Measurements from ENCODE around the gene UTP4.

UTP4 gene

DNA sequence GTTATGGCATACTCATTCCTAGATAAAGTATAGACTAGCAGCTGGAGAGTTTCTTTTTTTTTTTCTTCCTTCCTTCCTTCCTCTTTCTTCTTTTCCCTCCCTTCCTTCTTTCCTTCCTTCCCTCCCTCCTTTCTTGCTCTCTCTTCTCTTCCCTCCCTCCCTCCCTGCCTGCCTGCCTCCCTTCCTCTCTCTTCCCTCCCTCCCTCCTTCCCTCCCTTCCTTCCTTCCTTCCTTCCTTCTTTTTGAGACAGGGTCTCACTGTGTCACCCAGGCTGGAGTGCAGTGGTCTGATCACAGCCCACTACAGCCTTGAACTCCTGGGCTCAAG, 47.5 kb downstream of the UTP4 start:
- DNase-seq, result no peak

DNA sequence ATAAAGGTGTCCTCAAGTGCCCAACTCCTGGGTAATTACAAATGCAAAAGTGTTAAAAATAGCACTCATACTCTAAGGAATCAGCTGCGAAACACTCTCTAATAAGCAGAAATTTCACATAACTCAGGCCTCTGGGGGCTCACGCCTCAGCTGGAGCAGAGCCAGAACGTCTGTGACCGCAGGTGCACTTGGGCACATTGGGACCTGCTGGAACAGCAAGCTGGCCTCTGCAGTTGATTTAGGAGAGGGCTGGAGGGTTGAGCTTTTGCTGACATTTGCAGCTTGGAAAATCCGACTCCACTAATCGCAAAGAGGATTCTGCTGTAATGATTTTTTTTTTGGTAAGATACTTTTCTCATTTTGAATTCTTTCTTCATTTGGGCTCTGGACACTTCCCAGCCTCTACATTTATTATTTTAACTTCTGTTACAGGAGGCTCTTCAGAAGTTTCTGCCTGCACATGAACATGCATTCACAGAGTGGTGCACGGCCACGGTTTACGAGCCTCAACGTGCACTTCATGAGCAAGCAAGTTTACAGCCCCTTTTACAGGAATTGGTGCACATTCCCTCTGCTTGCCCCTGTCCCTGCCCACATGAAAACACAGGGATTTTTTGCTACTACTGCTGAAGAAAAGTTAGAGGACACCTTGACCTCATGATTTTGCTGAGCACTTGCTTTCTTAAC, 50.4 kb downstream of the UTP4 start:
- no peak for DNase-seq

DNA sequence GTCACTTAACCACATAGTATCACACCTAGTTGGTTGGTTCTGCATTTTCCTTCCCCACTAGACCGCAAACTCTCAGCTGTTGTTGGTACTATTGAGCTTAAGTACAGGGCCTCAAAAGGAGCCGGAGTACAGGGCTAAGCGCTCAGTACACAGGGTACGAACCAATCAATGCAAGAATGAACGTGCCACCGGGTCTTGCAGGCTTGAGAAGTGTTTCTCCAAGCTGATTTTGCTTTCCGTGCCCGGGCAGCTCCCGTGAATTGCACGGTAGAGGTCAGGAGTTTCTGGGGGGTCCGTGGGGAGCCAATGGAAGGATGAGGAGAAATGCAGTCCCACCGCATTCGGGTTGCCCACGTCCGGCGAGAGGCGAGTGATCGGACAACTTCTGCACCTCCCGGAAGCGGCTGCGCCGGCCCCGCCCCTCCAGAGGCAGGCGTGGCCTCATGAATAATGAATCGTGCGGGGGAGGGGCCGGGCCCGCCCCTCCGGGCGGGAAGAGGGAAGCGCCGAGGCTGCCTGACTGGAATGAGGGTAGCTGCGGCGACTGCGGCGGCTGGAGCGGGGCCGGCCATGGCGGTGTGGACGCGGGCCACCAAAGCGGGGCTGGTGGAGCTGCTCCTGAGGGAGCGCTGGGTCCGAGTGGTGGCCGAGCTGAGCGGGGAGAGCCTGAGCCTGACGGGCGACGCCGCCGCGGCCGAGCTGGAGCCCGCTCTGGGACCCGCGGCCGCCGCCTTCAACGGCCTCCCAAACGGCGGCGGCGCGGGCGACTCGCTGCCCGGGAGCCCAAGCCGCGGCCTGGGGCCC, 54.4 kb downstream of the UTP4 start, which contains the start of gene SNTB2:
TSS of gene SNTB2 (plus strand) at position 523 of the 804 bp plus-strand sequence. CDS start at position 526, 3 bp downstream.
- peak; percentile 76 for DNase-seq

DNA sequence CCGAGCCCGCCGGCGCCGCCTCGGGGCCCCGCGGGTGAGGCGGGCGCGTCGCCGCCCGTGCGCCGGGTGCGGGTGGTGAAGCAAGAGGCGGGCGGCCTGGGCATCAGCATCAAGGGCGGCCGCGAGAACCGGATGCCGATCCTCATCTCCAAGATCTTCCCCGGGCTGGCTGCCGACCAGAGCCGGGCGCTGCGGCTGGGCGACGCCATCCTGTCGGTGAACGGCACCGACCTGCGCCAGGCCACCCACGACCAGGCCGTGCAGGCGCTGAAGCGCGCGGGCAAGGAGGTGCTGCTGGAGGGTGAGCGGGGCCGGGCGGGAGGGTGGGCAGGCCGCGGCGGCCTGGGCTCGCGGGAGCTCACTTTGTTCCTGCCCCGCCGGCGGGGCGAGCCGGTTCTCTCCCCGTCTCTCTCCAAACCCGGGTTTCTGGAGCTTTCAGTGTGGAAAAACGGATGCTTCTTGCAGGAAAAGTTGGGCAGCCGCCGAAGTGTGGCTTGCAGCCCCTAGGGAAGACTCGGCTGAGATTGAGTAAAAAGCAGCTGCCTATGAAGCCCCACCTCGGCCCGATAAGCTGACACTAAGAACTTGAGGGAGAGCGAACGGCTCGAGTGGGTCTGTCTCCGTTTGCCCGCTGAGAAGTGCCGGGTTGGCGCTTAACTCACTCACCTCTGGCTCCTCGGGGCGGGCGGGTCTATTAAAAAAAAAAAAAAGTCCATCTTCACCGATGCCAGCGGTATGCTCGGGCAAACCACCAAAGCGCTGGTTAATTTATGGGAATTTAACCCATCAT, 55.2 kb downstream of the UTP4 start:
- peak; percentile 11 for DNase-seq

DNA sequence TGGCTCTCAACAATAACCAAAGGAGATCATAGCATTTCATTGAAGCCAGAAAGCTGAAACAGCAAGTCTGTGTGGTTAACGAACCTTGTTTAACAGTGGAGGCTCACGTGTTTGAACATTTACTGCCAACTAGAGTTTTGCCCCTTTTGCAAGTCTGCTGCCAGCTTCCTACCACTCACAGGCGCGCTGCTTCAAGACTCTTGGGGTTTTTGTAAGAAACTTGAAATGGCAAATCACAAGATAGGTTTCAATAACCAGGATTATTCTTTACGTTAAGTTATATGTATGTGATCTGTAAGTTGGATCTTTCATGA, 55.7 kb downstream of the UTP4 start:
- DNase-seq, result no peak

DNA sequence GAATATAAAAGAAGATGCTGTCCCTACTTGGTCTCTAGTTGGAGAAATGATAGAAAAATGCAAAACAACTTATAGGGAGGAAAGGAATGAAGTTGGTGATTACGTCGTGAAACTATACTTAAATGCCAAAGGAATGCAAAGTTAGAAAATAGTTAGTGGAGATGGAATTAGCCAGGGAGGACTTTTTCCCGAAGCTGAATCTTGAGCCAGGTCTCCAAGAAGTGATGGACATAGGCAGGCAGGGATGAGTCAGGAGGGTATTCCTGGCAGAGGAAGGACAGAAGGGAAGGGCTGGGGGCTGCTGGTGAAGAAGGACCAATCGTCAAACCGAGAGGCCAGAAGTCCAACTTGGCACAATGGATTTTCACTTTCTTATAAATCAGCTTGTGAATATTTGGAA, 56.3 kb downstream of the UTP4 start:
- DNase-seq, result no peak

DNA sequence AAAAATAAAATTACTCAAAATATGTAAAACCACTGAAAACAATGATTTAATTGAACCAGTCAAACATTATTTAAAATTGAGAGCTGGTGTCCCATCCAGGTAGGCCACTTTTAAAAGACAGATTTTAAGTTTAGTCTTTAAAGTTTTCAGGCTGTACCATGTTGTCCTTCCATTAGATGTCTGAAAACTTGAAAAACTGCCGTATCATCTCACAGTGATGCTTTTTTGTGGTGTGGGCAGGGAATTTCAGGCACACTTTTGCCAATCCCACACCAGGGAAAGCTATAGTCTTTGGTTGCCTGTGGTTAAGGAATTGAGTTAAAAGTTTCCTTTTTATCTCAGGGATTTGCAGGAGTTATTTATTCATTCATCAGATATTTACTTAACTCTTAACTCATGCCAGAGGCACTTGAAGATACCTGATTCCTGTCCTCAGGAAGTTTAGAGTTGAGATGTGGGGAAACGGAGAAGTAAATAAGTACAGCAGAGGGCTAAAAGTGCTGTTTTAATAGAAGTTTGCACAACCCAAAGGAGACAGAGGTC, 57.7 kb downstream of the UTP4 start:
- no peak for DNase-seq

DNA sequence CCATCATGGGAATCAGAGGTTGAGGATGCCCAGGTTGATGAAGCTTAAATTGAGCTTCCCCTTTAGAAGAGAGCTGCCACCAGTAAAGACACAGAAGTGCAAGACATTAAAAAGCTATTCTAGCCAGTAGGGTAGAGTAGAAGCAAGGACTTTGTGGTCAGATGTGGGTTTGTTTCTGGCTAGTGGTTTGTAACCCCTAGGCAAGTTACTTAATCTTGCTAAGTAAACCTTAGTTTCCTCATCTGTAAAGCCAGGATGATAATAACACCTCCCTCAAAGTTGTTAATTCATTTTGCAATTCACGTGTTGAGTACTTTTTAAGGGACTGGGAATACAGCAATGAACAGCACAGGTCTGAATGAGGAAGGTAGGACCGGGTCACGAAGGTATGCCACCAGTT, 58.1 kb downstream of the UTP4 start:
- DNase-seq, result no peak

DNA sequence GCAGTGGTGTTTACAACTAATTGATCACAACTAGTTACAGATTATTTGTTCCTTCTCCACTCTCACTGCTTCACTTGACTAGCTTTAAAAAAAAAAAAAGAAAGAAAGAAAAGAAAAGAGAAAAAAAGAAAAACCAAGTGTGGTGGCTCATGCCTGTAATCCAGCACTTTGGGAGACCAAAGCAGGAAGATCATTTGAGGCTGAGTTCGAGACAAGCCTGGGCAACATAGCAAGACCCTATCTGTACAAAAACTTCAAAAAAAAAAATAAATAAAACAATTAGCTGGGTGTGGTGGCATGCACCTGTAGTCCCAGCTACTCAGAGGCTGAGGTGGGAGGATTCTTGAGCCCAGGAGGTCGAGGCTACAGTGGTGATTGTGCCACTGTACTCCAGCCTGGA, 58.7 kb downstream of the UTP4 start:
- DNase-seq, result no peak

DNA sequence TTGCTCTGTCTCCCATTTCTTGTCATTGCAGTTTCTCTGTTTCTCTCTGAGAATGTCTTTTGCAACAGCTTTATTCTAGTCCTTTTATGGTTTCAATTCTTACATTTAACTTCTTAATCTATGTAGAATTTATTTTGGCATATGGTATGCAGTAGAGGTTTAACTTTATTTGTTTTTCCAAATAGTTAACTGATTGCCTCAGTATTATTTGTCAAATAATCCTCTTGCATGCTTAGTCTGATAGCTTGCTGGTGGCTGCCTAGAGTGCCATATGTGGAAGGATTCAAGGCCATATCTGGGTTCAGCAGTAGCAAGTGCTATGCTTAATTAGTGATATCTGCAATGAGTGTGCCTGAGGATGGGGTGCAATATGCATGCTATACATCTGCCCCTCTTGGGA, 61.4 kb downstream of the UTP4 start:
- DNase-seq, result no peak

DNA sequence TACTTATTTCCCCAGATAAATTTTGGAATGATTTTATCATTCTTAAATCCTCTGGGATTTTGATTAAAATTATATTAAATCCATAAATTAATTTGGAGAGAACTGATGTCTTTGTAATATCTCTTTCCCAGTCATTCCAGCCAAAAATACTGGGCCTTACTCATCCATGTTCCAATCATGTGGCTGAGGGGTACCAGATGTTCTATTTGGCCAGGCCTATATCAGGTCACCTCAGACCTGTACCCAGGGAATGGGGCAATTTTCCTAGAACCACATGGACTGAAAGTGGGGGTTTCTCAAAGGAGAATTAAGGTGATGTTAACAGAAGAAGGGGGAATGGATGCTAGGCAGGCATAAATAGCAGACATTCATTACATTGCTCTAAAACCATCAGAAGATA, 62.0 kb downstream of the UTP4 start:
- DNase-seq, result no peak

DNA sequence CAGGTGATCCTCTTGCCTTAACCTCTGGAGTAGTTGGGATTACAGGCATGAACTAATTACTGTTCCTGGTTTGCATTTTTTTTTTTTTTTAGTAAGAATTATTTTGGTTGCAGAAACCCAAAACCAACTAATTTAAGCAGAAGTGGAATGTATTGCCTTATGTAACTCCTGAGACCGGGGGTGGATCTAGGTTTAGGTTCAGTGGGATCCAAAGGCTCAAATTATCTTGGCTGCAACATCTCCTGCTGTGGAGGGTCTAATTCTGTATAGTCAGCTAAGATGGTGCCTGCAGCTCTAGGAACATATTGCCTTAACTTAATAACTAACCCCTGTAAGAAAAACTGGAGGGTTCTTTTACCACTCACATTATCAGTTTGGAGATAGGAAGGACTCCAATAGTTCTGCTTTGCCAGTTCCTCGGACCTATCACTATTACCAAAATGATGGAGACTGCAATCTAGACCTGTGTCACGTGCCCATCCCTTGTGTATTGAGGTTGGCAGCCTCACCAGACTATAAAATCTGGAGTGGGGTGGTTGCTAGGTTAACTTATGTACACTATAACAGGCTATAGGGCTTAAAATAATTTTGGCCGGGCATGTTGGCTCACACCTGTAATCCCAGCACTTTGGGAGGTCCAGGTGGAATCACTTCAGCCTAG, 63.0 kb downstream of the UTP4 start:
- no peak for DNase-seq

DNA sequence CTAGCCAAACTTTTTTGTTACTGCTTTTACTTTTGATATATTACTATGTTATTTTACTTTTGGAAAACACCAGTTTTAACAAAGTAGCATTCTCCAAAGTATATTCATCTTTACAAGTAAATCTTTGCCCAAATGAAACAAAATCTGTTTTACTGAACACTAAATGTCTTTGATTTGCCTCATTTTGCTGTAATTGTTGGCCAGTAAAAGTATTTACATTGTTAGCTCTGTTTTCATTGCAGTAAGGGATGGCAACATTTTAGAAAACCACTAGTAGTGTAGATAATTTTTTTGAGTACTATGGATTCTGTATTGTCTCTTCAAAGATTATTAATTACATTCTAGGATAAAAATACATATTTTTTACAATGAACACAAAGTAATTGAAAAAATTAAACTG, 65.1 kb downstream of the UTP4 start:
- DNase-seq, result no peak

DNA sequence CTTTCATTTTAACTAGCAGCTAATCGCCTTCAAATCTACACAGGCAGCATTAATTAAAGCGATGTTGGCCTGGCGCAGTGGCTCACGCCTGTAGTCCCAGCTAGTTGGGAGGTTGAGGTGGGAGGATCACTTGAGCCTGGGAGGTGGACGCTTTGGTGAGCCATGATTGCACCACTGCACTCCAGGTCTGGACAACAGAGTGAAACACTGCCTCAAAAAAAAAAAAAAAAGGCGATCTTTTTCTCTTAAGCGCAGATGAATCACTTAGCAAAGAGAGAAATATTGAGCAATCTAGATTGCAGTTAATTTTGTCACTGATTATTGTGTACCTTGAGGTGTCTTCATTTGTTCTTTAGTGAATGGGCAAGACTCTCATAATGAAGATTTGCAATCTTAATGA, 66.9 kb downstream of the UTP4 start:
- no peak for DNase-seq

DNA sequence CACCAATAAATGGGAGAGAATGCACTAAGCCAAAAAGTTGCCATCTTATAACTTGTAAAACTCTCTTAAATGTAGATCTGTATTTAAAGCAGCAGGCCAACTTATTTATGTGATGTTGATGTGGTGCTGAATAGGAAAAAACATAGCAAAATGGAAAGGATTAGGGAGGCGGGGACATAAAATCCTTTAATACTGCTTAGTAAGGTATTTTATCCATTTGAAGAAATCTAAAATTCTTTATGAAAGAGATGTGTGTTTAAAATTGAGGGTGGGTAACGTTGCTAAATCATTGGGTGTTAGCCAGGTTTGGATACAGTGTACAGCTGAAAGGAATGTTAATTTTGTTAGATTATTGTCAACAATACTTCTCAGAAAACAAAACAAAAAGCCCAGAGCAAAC, 68.8 kb downstream of the UTP4 start:
- DNase-seq, result no peak

DNA sequence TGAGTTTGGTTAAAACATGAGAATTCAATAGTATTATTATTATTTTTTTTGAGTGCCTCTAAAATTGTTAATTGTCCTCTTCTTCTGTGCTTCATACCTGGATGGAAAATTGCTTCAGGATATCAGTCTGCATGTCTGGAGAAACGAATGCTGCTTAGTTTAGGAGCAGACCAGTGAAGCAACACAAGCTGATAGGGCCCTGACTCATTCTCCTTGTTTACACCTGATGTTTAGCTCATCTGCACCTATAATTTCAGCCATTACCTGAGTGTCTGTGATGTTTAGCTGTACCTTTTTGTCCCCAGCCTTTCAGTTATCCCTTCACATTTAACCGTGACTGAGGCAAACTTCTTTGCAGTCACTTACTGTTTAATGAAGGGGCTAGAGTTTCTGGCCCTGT, 69.3 kb downstream of the UTP4 start:
- DNase-seq, result no peak

DNA sequence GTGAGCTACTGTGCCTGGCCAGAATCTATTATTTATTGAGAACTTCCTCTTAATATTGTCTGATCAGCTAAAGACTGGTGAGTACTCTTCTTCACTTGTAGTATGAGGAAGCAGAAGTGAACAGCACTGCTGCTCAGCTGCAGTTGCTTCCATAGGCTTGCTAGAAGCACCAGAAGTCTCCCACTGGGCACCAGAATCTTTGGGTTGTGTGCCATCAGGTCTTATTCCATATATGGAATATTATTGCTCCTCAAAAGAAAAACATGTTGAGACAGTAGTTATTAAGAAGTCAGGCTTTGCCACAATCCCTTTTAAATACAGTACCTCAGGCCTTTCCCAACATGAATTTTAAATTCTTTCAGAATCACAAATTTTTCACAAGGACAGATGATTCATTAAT, 71.7 kb downstream of the UTP4 start:
- no peak for DNase-seq

DNA sequence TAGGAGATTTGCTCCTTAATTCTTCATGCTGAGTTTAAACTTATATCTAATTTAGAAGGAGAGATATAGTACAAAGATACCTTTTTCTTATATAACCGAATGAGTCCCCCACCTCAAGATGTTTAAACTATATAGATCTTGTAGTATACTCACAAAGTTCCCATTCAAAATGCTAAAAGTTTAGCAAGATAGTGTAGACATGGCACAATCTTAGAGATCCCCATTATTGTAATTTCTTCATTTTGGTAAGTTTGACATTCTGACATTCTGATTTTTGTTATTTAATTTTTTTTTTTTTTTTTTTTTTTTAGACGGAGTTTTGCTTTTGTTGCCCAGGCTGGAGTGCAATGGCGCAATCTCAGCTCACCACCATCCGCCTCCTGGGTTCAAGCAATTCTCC, 77.3 kb downstream of the UTP4 start:
- no peak for DNase-seq

DNA sequence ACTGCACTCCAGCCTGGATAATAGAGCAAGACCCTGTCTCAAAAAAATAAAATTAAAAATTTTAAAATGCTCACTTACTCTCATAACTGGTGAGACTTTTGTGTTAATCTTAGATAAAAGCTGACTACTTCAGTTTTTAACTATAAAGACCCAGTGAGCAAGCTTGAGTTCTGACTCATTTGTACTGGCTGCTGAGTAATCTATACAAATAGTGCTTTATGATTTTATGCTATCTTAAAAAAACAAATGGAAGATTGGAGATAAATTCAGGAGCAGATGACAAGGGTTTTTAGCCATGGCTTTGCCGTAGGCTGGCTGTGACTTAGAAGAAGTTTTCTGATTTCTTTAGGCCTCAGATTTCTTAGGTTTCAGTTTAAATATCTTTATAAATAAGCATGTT, 85.0 kb downstream of the UTP4 start:
- DNase-seq, result no peak

Data from effector CD8-positive, alpha-beta T cell (primary cell).